HEK293 (cell line): ENCODE data around the gene TNNT2.
A peak's percentile ranks its signal among the peaks of the same experiment; 100 is the strongest.

Experiments used
- CTCF ChIA-PET: fragments of 350-600 bp; formaldehyde crosslinking; extraction: SDS; loops from one replicate; lab custom pipeline; 2021; ENCODE audit warnings: antibody characterized with exemption; lab: Yijun Ruan, JAX
- POLR2A ChIA-PET: fragments of 300-600 bp; formaldehyde crosslinking; extraction: SDS; loops from one replicate; lab custom pipeline; 2020; ENCODE audit warnings: antibody characterized with exemption, inconsistent platforms; lab: Yijun Ruan, JAX
- H3K27ac ChIP-seq: fragments of 200-500 bp; sonication (Bioruptor generic); 2 replicates; pipeline ENCODE4 v1.5.1; 2014; ENCODE audit warnings: low read depth, low read length, control low read depth, inconsistent platforms; ENCODE audit errors: extremely low read depth
- H3K36me3 ChIP-seq, 2 experiments: fragments of 200-500 bp in 1 of 2; sonication (Bioruptor generic) in 1 of 2; 1 replicate in 1 of 2; 2 replicates in 1 of 2; pipeline ENCODE4 v1.5.1; 2014 to 2017; ENCODE audit warnings: inconsistent platforms in 2 of 2, low read length in 2 of 2; ENCODE audit not compliant: control insufficient read depth in 2 of 2, insufficient read depth in 1 of 2
- H3K4me1 ChIP-seq: fragments of 200-500 bp; sonication (Bioruptor generic); 2 replicates; pipeline ENCODE4 v1.5.1; 2014; ENCODE audit warnings: mild to moderate bottlenecking, low read length, inconsistent platforms; ENCODE audit not compliant: control insufficient read depth, insufficient read depth
- H3K4me3 ChIP-seq: 2 replicates; pipeline ENCODE4 v1.5.1; 2011; ENCODE audit warnings: low read depth, mild to moderate bottlenecking, control low read depth, low read length, moderate library complexity
- H3K9me3 ChIP-seq: fragments of 200-500 bp; sonication (Bioruptor generic); 2 replicates; pipeline ENCODE4 v1.5.1; 2014; ENCODE audit warnings: low read depth, low read length, inconsistent platforms; ENCODE audit not compliant: control insufficient read depth, insufficient read depth
- BCL11B ChIP-seq: fragments of 450-650 bp; formaldehyde crosslinking; IDR thresholded peaks from 2 replicates; pipeline ENCODE4 v1.5.1; 2016; ENCODE audit warnings: low read depth, missing biosample characterization, missing genetic modification characterization
- BCL6B ChIP-seq: fragments of 450-650 bp; formaldehyde crosslinking; IDR thresholded peaks from 2 replicates; pipeline ENCODE4 v1.5.1; 2017; ENCODE audit warnings: missing biosample characterization, missing genetic modification characterization
- HIC1 ChIP-seq: fragments of 450-650 bp; formaldehyde crosslinking; IDR thresholded peaks from 2 replicates; pipeline ENCODE4 v1.5.1; 2016; ENCODE audit warnings: missing biosample characterization, missing genetic modification characterization
- SALL2 ChIP-seq: fragments of 450-650 bp; formaldehyde crosslinking; IDR thresholded peaks from 2 replicates; pipeline ENCODE4 v1.5.0; 2017; ENCODE audit warnings: missing biosample characterization, mild to moderate bottlenecking, missing genetic modification characterization, borderline replicate concordance
- ZBTB20 ChIP-seq: fragments of 450-650 bp; formaldehyde crosslinking; IDR thresholded peaks from 2 replicates; pipeline ENCODE4 v1.5.1; 2016; ENCODE audit warnings: missing biosample characterization, missing genetic modification characterization
- ZBTB49 ChIP-seq: fragments of 450-650 bp; formaldehyde crosslinking; IDR thresholded peaks from 2 replicates; pipeline ENCODE4 v1.5.1; 2016; ENCODE audit warnings: missing biosample characterization, missing genetic modification characterization, low read depth
- ZEB2 ChIP-seq: fragments of 450-650 bp; formaldehyde crosslinking; IDR thresholded peaks from 2 replicates; pipeline ENCODE4 v1.5.1; 2016; ENCODE audit warnings: missing biosample characterization, missing genetic modification characterization
- ZNF133 ChIP-seq: fragments of 450-650 bp; formaldehyde crosslinking; IDR thresholded peaks from 2 replicates; pipeline ENCODE4 v1.5.1; 2016; ENCODE audit warnings: missing biosample characterization, missing genetic modification characterization
- ZNF157 ChIP-seq: fragments of 450-650 bp; formaldehyde crosslinking; IDR thresholded peaks from 2 replicates; pipeline ENCODE4 v1.5.1; 2016; ENCODE audit warnings: missing biosample characterization, missing genetic modification characterization
- ZNF169 ChIP-seq: fragments of 450-650 bp; formaldehyde crosslinking; IDR thresholded peaks from 2 replicates; pipeline ENCODE4 v1.5.1; 2016; ENCODE audit warnings: missing biosample characterization, missing genetic modification characterization
- ZNF23 ChIP-seq: fragments of 450-650 bp; formaldehyde crosslinking; IDR thresholded peaks from 2 replicates; pipeline ENCODE4 v1.5.1; 2016; ENCODE audit warnings: missing biosample characterization, missing genetic modification characterization, borderline replicate concordance
- ZNF239 ChIP-seq: fragments of 450-650 bp; formaldehyde crosslinking; IDR thresholded peaks from 2 replicates; pipeline ENCODE4 v1.5.1; 2016; ENCODE audit warnings: missing biosample characterization, missing genetic modification characterization
- ZNF280D ChIP-seq: fragments of 450-650 bp; formaldehyde crosslinking; IDR thresholded peaks from 2 replicates; pipeline ENCODE4 v1.5.1; 2016; ENCODE audit warnings: missing biosample characterization, missing genetic modification characterization
- ZNF324 ChIP-seq: fragments of 450-650 bp; formaldehyde crosslinking; IDR thresholded peaks from 2 replicates; pipeline ENCODE4 v1.5.1; 2016; ENCODE audit warnings: missing biosample characterization, missing genetic modification characterization
- ZNF354C ChIP-seq: fragments of 450-650 bp; formaldehyde crosslinking; IDR thresholded peaks from 2 replicates; pipeline ENCODE4 v1.5.1; 2016; ENCODE audit warnings: missing biosample characterization, missing genetic modification characterization, low read depth, borderline replicate concordance
- ZNF433 ChIP-seq: fragments of 450-650 bp; formaldehyde crosslinking; IDR thresholded peaks from 2 replicates; pipeline ENCODE4 v1.5.1; 2016; ENCODE audit warnings: missing biosample characterization, missing genetic modification characterization, low read depth
- ZNF585B ChIP-seq: fragments of 450-650 bp; formaldehyde crosslinking; IDR thresholded peaks from 2 replicates; pipeline ENCODE4 v1.5.1; 2016; ENCODE audit warnings: missing biosample characterization, missing genetic modification characterization
- ZNF660 ChIP-seq: fragments of 450-650 bp; IDR thresholded peaks from 2 replicates; pipeline ENCODE4 v1.5.1; 2018; ENCODE audit warnings: missing biosample characterization, mild to moderate bottlenecking, missing genetic modification characterization
- ZNF692 ChIP-seq: fragments of 450-650 bp; formaldehyde crosslinking; IDR thresholded peaks from 2 replicates; pipeline ENCODE4 v1.5.1; 2016; ENCODE audit warnings: missing biosample characterization, missing genetic modification characterization
- ZSCAN18 ChIP-seq: fragments of 450-650 bp; formaldehyde crosslinking; IDR thresholded peaks from 2 replicates; pipeline ENCODE4 v1.5.1; 2016; ENCODE audit warnings: missing biosample characterization, missing genetic modification characterization

The TNNT2 gene

GRCh38 chr1:201350361-201350725 lies 27.1 kb downstream of the TNNT2 start:
- ChIA-PET POLR2A (no interaction called here), CTCF (interaction anchor here (0.6 to 3.1 kb wide), 5 partner anchors 8 to 194 kb away, joined by 3 to 15 read pairs (median 7); no protein-coding TSS in a partner anchor)
- no peaks in the 10 kb centered on the region for H3K4me1 ChIP-seq
- no peaks in the 10 kb centered on the region for H3K36me3 ChIP-seq
- no peak overlapping the region for H3K27ac ChIP-seq
- TF ChIP-seq ZNF239 (tag by site-specific recombination): no peak
- no peak for TF ChIP-seq ZNF433 (tag by site-specific recombination)
- no peak for TF ChIP-seq ZNF169 (tag by site-specific recombination)
- no peak for TF ChIP-seq ZEB2 (tag by site-specific recombination)
- no peak for TF ChIP-seq SALL2 (tag by site-specific recombination)
- TF ChIP-seq ZNF324: no peak
- TF ChIP-seq ZNF157 (tag by site-specific recombination): no peak
- no peak for TF ChIP-seq BCL11B
- TF ChIP-seq ZNF23 (tag by site-specific recombination): no peak
- no peak for TF ChIP-seq ZNF133 (tag by site-specific recombination)
- TF ChIP-seq HIC1: no peak
- no peak for TF ChIP-seq BCL6B (tag by site-specific recombination)
- TF ChIP-seq ZNF692 (tag by site-specific recombination): no peak
- TF ChIP-seq ZNF660: no peak
- no peak for TF ChIP-seq ZSCAN18 (tag by site-specific recombination)
- TF ChIP-seq, all 188 proteins: peak for 0
- Histone ChIP-seq H3K4me3 (no peak overlapping the region), H3K9me3 (no peaks in the 10 kb centered on the region)

- TF ChIP-seq ZNF585B (tag by site-specific recombination): no peak
- no peak for TF ChIP-seq ZBTB49
- TF ChIP-seq ZNF354C (tag by site-specific recombination): no peak
- no peak for TF ChIP-seq ZNF280D (tag by site-specific recombination)
- peak; percentile 36; the same call in 1 of the 2 replicates for TF ChIP-seq ZBTB20 (tag by site-specific recombination)
- TF ChIP-seq, all 188 proteins: peak for 1
- no peak overlapping the region for H3K27ac ChIP-seq
- ChIA-PET CTCF (interaction anchor here (0.6 to 4.8 kb wide), 23 partner anchors 10 to 294 kb away, joined by 3 to 70 read pairs (median 4); no protein-coding TSS in a partner anchor), POLR2A (no interaction called here)
- H3K36me3 ChIP-seq: no peaks in the 10 kb centered on the region
- H3K4me1 ChIP-seq: no peaks in the 10 kb centered on the region
- no peak overlapping the region for H3K4me3 ChIP-seq
- H3K9me3 ChIP-seq: no peaks in the 10 kb centered on the region
Measured at GRCh38 chr1:201349092-201349491, 28.4 kb downstream of the TNNT2 start.
